ENCODE results near the gene WDFY4.

Gene WDFY4

DNA sequence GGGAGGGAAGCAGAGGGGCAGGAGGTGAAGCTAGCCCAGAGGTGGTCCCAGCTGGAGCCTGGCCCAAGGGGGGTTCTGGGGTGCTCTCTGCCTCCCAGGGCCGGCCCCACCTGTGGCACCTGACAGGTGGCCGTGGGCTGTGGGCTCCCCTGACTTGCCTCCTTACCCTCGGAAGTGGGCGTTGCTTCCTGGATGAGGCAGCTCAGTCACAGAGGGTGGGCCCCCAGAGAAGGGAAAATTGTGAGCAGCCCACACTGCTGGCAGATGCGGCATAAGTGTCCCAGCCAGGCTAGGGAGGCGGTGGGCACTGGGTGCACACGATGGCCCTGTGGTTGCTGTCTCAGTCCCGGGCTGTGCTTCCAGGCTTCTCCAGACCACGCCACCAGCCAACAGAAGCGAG, 136.0 kb downstream of the WDFY4 start:
- in situ Hi-C loops (cut with MboI; ENCODE audit: low sequenced_read_pairs), result no loop called here
- Histone ChIP-seq H3K4me1 (no peaks in the 10 kb centered on the region), H3K27me3 (ENCODE audit: low read depth) (no peaks in the 10 kb centered on the region), H3K9me3 (no peaks in the 10 kb centered on the region), H3K4me3 (no peak overlapping the region), H3K36me3 (replicated peaks) (no peaks in the 10 kb centered on the region)
- no peak for DNase-seq (ENCODE audit: low spot score in 2 of 2)

DNA sequence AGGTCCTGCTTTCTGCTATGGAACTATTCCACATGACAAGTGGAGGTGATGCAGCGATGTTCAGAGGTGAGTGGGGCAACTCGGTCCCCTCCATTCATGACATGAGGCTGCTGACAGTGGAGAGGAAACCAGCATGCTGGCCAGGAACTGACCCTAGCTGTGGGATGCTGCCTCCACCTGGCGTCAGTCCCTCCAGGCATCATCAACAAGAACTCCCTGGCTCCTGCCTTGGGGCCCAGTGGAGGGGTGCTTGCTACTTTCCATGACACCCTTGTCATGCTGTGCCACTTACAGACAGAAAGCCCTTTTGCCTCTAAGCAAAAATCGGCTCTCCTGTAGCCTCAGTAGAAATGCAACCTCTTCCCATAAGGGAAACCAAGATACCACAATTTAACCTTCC, 136.4 kb downstream of the WDFY4 start:
- H3K4me1 ChIP-seq, result no peaks in the 10 kb centered on the region
- no peak overlapping the region for H3K4me3 ChIP-seq
- in situ Hi-C loops (cut with MboI; ENCODE audit: low sequenced_read_pairs), result no loop called here
- no peaks in the 10 kb centered on the region for H3K36me3 ChIP-seq (replicated peaks)
- no peaks in the 10 kb centered on the region for H3K9me3 ChIP-seq
- H3K27me3 ChIP-seq (ENCODE audit: low read depth), result no peaks in the 10 kb centered on the region
- no peak for DNase-seq (ENCODE audit: low spot score in 2 of 2)

- Histone ChIP-seq H3K27me3 (ENCODE audit: low read depth) (no peaks in the 10 kb centered on the region), H3K4me3 (no peak overlapping the region), H3K36me3 (replicated peaks) (no peaks in the 10 kb centered on the region), H3K4me1 (no peaks in the 10 kb centered on the region), H3K9me3 (no peaks in the 10 kb centered on the region)
- in situ Hi-C loops (cut with MboI; ENCODE audit: low sequenced_read_pairs), result no loop called here
- DNase-seq (ENCODE audit: low spot score in 2 of 2), result no peak
These were observed 137.0 kb downstream of the WDFY4 start for GRCh38 chr10:48821692-48822091.

DNA sequence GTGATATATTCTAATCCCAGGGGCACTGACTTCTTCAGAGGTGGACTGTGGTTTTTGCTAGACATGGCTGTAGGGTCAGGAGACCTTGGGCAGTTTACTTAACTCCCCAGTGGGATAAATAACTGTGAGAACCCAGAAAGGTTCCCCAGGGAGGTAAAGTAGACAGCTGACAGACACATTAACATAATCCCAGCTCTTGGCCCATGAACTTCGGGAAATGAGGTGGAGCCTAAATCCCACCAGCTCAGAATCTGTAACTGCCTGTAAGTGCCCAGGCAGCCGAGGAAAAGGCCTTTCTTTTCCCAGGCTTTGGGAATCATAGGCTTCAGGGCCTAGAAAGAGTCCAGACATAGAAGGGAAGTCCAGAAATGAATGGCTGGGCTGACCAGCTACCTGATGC, 149.0 kb downstream of the WDFY4 start:
- Histone ChIP-seq H3K4me1 (no peaks in the 10 kb centered on the region), H3K36me3 (replicated peaks) (no peaks in the 10 kb centered on the region), H3K4me3 (no peak overlapping the region), H3K27me3 (ENCODE audit: low read depth) (no peaks in the 10 kb centered on the region), H3K9me3 (no peaks in the 10 kb centered on the region)
- in situ Hi-C loops (cut with MboI; ENCODE audit: low sequenced_read_pairs), result no loop called here
- no peak for DNase-seq (ENCODE audit: low spot score in 2 of 2)

DNA sequence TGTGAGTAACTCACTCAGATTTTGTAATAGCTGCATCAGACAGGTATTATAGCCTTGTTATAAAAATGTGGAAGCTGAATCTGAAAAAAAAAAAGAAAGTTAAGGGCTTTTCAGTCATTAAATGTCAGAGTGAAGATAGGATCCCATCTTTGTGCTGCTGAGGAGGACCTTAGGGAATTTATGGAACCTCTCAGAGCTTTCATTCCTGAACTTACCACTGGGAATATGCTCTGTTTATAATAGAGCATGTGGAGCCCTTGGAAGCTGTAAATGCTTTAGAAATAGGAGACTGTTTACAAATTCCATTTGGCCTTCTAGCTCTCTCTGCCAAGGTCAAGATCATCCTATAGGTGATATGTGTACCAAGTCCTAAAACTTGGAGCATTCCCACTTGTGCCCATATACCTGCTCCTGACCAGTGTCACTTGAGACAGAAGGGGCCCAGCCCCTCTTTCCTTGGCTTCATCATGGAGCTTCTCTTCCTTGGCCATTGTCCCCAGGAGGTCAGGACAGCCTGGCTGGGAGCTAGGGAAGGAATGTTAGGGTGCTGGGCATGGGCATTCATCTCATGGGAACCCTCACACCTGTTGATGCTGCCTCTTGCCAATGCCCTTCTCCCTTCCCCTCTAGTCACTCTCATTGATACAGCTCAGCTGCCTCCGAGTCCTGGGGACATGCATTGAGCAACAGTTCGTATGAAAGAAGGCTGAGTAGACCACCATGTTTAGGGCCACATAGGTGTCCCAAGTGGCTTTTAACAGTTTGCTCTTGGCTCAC, 149.7 kb downstream of the WDFY4 start:
- Histone ChIP-seq H3K4me1 (no peaks in the 10 kb centered on the region), H3K36me3 (replicated peaks) (no peaks in the 10 kb centered on the region), H3K27me3 (ENCODE audit: low read depth) (no peaks in the 10 kb centered on the region), H3K9me3 (no peaks in the 10 kb centered on the region), H3K4me3 (no peak overlapping the region)
- DNase-seq (ENCODE audit: low spot score in 2 of 2), result no peak
- in situ Hi-C loops (cut with MboI; ENCODE audit: low sequenced_read_pairs), result no loop called here

- DNase-seq (ENCODE audit: low spot score in 2 of 2), result no peak
- no peak overlapping the region for H3K4me3 ChIP-seq
- H3K4me1 ChIP-seq, result no peaks in the 10 kb centered on the region
- in situ Hi-C loops (cut with MboI; ENCODE audit: low sequenced_read_pairs), result no loop called here
- no peaks in the 10 kb centered on the region for H3K27me3 ChIP-seq (ENCODE audit: low read depth)
- H3K9me3 ChIP-seq, result no peaks in the 10 kb centered on the region
- no peaks in the 10 kb centered on the region for H3K36me3 ChIP-seq (replicated peaks)
These were observed 151.1 kb downstream of the WDFY4 start for GRCh38 chr10:48835781-48836180.

- Histone ChIP-seq H3K4me1 (no peaks in the 10 kb centered on the region), H3K36me3 (replicated peaks) (no peaks in the 10 kb centered on the region), H3K9me3 (no peaks in the 10 kb centered on the region), H3K27me3 (ENCODE audit: low read depth) (no peaks in the 10 kb centered on the region), H3K4me3 (no peak overlapping the region)
- no peak for DNase-seq (ENCODE audit: low spot score in 2 of 2)
- in situ Hi-C loops (cut with MboI; ENCODE audit: low sequenced_read_pairs), result no loop called here
These were observed 151.9 kb downstream of the WDFY4 start for GRCh38 chr10:48836605-48837004.

DNA sequence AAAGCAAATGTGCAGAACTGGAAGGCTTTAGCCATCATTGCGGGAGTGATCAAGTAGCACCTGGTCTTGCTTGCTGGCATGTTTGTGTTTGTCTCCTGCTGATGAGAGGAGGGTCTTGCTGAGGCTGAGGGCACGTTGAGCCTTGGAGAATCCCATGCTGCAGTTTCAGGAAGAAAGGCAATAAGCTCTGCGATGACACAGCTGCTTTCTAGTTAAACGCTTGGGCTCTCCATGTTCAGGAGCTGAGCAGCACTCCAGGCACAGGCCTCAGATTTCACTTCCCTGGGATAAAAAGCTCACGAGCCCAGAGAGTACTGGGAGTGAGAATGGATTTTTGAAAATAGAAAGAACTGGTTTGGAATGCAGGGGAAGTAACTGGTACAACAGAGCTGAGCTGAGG, 154.2 kb downstream of the WDFY4 start:
- no peak for DNase-seq (ENCODE audit: low spot score in 2 of 2)
- H3K36me3 ChIP-seq (replicated peaks), result no peaks in the 10 kb centered on the region
- no peaks in the 10 kb centered on the region for H3K27me3 ChIP-seq (ENCODE audit: low read depth)
- no peaks in the 10 kb centered on the region for H3K9me3 ChIP-seq
- no peaks in the 10 kb centered on the region for H3K4me1 ChIP-seq
- in situ Hi-C loops (cut with MboI; ENCODE audit: low sequenced_read_pairs), result no loop called here
- H3K4me3 ChIP-seq, result no peak overlapping the region

DNA sequence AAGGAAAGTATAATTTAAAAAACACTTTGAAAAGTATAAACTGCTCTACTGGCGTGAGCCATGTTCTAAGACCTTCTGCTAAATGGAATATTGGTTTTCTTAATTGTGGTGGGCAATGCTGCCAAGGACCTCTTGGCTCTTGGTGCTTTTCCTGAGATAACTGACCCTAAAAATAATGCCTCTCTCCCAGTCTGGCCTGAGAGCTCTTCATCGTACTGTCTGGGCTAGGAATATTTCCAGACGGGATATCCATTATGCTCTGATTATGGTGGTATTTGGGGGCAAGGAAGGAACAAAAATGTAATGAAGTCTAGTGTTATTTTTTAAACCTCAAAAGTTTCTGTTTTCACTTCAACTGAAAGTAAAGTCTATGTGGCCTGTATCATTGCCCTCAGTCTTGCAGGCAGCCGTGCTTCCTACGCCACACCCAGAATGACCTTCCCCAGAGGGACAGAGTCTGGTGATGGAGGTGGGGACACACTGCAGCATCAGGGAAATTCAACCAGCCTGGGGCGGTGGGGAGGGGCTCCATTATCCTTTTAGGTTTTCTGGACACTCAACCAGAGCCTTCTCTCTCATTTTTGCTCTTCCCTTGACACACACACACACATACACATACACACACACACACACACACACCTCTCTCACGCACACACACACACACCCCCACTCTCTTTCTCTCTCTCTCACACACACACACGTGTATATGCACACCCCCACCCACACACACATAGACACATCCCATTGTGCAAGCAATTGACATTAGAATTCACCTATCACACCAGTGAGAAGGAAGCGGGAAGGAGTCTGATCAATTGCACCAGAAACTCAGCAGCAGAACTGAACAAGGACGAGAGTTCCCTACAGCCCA, 155.4 kb downstream of the WDFY4 start:
- H3K4me3 ChIP-seq, result no peak overlapping the region
- H3K4me1 ChIP-seq, result no peaks in the 10 kb centered on the region
- in situ Hi-C loops (cut with MboI; ENCODE audit: low sequenced_read_pairs), result no loop called here
- H3K9me3 ChIP-seq, result no peaks in the 10 kb centered on the region
- DNase-seq (ENCODE audit: low spot score in 2 of 2), result no peak
- H3K36me3 ChIP-seq (replicated peaks), result no peaks in the 10 kb centered on the region
- no peaks in the 10 kb centered on the region for H3K27me3 ChIP-seq (ENCODE audit: low read depth)

DNA sequence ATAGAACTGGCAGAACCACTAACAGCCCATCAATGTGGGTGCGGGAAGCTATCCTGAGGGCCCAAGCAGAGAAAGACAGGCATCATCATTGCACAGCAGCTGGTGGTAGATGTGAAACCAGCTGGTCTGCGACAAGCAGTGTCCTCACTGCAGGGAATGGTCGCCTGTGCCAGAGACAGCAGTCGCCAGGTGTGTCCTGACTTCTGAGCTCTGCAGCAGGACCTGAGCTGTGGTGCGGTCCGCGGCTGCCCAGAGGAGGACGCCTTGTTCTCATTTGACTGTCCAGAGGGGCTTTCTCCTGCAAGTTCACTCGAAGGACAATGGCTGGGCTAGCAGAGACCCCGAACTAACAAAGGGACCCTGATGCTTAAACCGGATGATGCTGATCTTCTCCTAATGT, 157.6 kb downstream of the WDFY4 start:
- no peak for DNase-seq (ENCODE audit: low spot score in 2 of 2)
- in situ Hi-C loops (cut with MboI; ENCODE audit: low sequenced_read_pairs), result no loop called here
- no peaks in the 10 kb centered on the region for H3K9me3 ChIP-seq
- H3K27me3 ChIP-seq (ENCODE audit: low read depth), result no peaks in the 10 kb centered on the region
- H3K36me3 ChIP-seq (replicated peaks), result no peaks in the 10 kb centered on the region
- no peak overlapping the region for H3K4me3 ChIP-seq
- no peaks in the 10 kb centered on the region for H3K4me1 ChIP-seq

DNA sequence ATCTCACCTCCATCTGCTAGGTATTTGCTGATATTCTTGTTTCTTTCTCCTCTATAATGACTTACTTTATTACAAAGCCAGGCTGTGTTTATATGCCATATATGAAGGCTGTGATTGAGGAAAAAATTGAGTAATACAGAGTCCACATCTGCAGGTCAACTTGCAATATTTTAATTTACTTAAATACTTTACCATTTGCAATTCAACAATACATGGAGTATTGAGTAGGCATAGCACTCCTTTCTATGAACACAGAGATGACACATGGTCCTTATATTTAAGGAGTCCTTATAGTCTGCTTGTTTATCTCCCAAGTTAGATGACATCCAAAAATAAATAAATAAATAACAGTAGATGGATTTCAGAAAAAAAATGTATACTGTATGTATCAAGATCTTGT, 158.5 kb downstream of the WDFY4 start:
- H3K4me3 ChIP-seq, result no peak overlapping the region
- DNase-seq (ENCODE audit: low spot score in 2 of 2), result no peak
- in situ Hi-C loops (cut with MboI; ENCODE audit: low sequenced_read_pairs), result no loop called here
- H3K36me3 ChIP-seq (replicated peaks), result no peaks in the 10 kb centered on the region
- no peaks in the 10 kb centered on the region for H3K4me1 ChIP-seq
- no peaks in the 10 kb centered on the region for H3K9me3 ChIP-seq
- no peaks in the 10 kb centered on the region for H3K27me3 ChIP-seq (ENCODE audit: low read depth)

- no peak for DNase-seq (ENCODE audit: low spot score in 2 of 2)
- Histone ChIP-seq H3K4me1 (no peaks in the 10 kb centered on the region), H3K27me3 (ENCODE audit: low read depth) (no peaks in the 10 kb centered on the region), H3K4me3 (no peak overlapping the region), H3K9me3 (no peaks in the 10 kb centered on the region), H3K36me3 (replicated peaks) (no peaks in the 10 kb centered on the region)
- in situ Hi-C loops (cut with MboI; ENCODE audit: low sequenced_read_pairs), result no loop called here
These were observed 159.9 kb downstream of the WDFY4 start for GRCh38 chr10:48844616-48845015.

DNA sequence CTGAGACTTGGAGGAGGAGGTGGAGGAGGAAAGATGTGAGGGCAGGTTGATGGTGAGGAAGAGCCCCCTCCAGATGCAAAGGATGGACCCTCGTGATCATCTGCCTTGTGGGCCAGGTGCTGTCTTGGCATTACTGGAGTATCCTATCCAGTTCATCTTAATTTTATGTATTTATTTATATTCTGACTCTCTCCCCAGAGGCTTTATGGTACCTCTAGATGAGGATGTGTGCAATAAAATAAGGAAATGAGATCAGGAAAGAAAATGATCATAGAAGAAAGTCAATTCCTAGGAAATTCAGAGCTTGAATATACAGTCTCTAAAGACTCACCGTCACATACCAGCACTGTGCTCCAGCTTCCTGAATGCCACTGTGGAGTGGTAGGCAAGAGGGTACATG, 160.8 kb downstream of the WDFY4 start:
- H3K4me3 ChIP-seq, result no peak overlapping the region
- H3K4me1 ChIP-seq, result no peaks in the 10 kb centered on the region
- no peaks in the 10 kb centered on the region for H3K9me3 ChIP-seq
- no peaks in the 10 kb centered on the region for H3K27me3 ChIP-seq (ENCODE audit: low read depth)
- DNase-seq (ENCODE audit: low spot score in 2 of 2), result no peak
- in situ Hi-C loops (cut with MboI; ENCODE audit: low sequenced_read_pairs), result no loop called here
- no peaks in the 10 kb centered on the region for H3K36me3 ChIP-seq (replicated peaks)

DNA sequence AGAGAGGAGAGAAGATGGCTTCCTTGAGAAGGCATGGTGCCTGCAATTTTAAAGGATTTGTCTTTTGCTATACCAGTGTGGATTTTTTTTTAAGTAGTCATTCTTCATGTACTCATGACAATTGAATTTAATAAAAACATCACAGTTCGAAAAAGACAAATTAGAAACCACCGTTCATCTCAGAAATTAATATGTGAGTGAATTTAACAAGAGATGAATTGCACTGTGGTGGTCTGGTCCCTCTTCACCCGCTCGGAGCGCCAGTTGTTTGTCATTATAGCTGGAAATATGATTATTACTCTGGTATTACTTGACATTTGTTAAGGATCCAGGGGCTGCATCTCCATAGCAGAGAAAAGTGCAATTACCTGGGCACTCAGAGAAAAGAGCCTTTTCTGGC, 163.0 kb downstream of the WDFY4 start:
- in situ Hi-C loops (cut with MboI; ENCODE audit: low sequenced_read_pairs), result no loop called here
- Histone ChIP-seq H3K36me3 (replicated peaks) (no peaks in the 10 kb centered on the region), H3K27me3 (ENCODE audit: low read depth) (no peaks in the 10 kb centered on the region)

More for the DNA sequence above, 163.0 kb downstream of the WDFY4 start:
- Histone ChIP-seq H3K4me3 (no peak overlapping the region), H3K4me1 (no peaks in the 10 kb centered on the region), H3K9me3 (no peaks in the 10 kb centered on the region)
- no peak for DNase-seq (ENCODE audit: low spot score in 2 of 2)

Data from HAP-1 (cell line).